ENCODE results near the gene DHRS7. TPM values are rescaled to one million over a fixed set of nuclear protein-coding genes. Genes with fewer than 3 reads are reported as not detected.
A peak's percentile ranks its signal among the peaks of the same experiment; 100 is the strongest.

The DHRS7 gene
- total and polyA plus RNA-seq, 2 of the 8 experiments (the other 6 are each of a cell fraction or from before 2014, with no cell fraction given): 10.8 to 27.5 TPM

- Histone ChIP-seq H2BK120ac (replicated peaks; ENCODE audit: low read depth, low read length) (no peak overlapping the region), H2AK5ac (ENCODE audit: low read depth, low read length) (no peak overlapping the region), H3K9ac (replicated peaks in 1 of 4; ENCODE audit: extremely low read depth in 1 of 4, low read depth in 3 of 4, low read length in 3 of 4) (no peak overlapping the region), H3K36me3 (ENCODE audit: control insufficient read depth in 2 of 4, insufficient read depth in 4 of 4, low read length in 3 of 4) (no peaks in the 10 kb centered on the region), H3K27me3 (replicated peaks in 1 of 4; ENCODE audit: control insufficient read depth in 3 of 4, extremely low read depth in 1 of 4, insufficient read depth in 3 of 4, low read length in 3 of 4) (no peaks in the 10 kb centered on the region), H3K4me3 (ENCODE audit: extremely low read depth in 1 of 4, insufficient read depth in 2 of 4, low read depth in 3 of 4, low read length in 4 of 4) (no peak overlapping the region), H3K23me2 (ENCODE audit: low read depth, low read length) (peaks cover 2% of the 10 kb centered on the region; the same call in 1 of the 2 replicates), H3K27ac (ENCODE audit: low read depth, low read length) (no peak overlapping the region), H3K79me1 (ENCODE audit: low read depth, low read length) (no peaks in the 10 kb centered on the region), H3K14ac (ENCODE audit: insufficient read length) (no peak overlapping the region), H3K4me1 (replicated peaks in 1 of 4; ENCODE audit: control insufficient read depth in 3 of 4, insufficient read depth in 4 of 4, low read length in 3 of 4) (peaks cover 0 to 8% (median 3%) of the 10 kb centered on the region in 4 experiments; a peak in 2 of 7 replicates), H3K4me2 (ENCODE audit: insufficient read depth in 1 of 2, low read depth in 2 of 2, low read length in 2 of 2) (peak overlapping the region in 1 of 2 experiments; percentile 25; a peak in 1 of 4 replicates), H4K8ac (ENCODE audit: extremely low read depth, insufficient read depth, low read length) (no peak overlapping the region), H2BK5ac (ENCODE audit: low read depth, low read length) (no peak overlapping the region), H2BK15ac (ENCODE audit: low read length) (no peak overlapping the region), H4K20me1 (replicated peaks in 1 of 2; ENCODE audit: control insufficient read depth in 1 of 2, insufficient read depth in 2 of 2, low read length in 2 of 2) (no peaks in the 10 kb centered on the region), H4K91ac (replicated peaks; ENCODE audit: insufficient read length, low read length) (no peak overlapping the region), H3K23ac (ENCODE audit: insufficient read length) (no peak overlapping the region), H2AFZ (ENCODE audit: low read length) (no peak overlapping the region), H3K56ac (replicated peaks; ENCODE audit: insufficient read length, low read depth, low read length) (no peak overlapping the region), H4K5ac (ENCODE audit: insufficient read length, low read depth, low read length) (no peak overlapping the region), H3K9me3 (ENCODE audit: insufficient read depth in 2 of 2, low read depth in 1 of 2, low read length in 1 of 2) (no peaks in the 10 kb centered on the region), H3K18ac (ENCODE audit: extremely low read depth, low read length) (no peak overlapping the region), H3K4ac (replicated peaks; ENCODE audit: insufficient read length, low read depth, low read length) (no peak overlapping the region), H3K79me2 (ENCODE audit: control insufficient read depth in 1 of 2, insufficient read depth in 2 of 2, low read length in 2 of 2) (no peaks in the 10 kb centered on the region), H2BK20ac (ENCODE audit: low read length) (no peak overlapping the region), H2BK12ac (ENCODE audit: low read depth, low read length) (no peak overlapping the region)
- DNase-seq (ENCODE audit: low read depth in 1 of 2, low spot score in 2 of 2) (no peak), FAIRE-seq (no peak)
- ChIA-PET POLR2A (ENCODE audit: partially characterized antibody) (interaction anchor here (0.6 to 2.6 kb wide), 2 partner anchors 38 to 1287 kb away, joined by 3 to 6 read pairs; partner anchors contain the start of gene PPM1A), CTCF (ENCODE audit: partially characterized antibody) (interaction anchor here (0.6 to 2.3 kb wide), 8 partner anchors 13 to 1043 kb away, joined by 3 to 9 read pairs (median 3); no protein-coding TSS in a partner anchor)
- 92% methylated on average over 1 of the region's 1 CpG; no CpG with 5 or more reads in 1 of the 2 experiments for WGBS, 2 experiments (ENCODE audit: extremely low coverage in 1 of 2, insufficient coverage in 1 of 2, insufficient read length in 1 of 2, insufficient replicate concordance in 2 of 2, low coverage in 1 of 2, low lambda C conversion rate in 2 of 2, missing lambda C conversion rate in 1 of 2)
These were observed 45.5 kb upstream of the DHRS7 start for GRCh38 chr14:60210703-60211102.
